ENCODE results near the gene PM20D2.

DNA sequence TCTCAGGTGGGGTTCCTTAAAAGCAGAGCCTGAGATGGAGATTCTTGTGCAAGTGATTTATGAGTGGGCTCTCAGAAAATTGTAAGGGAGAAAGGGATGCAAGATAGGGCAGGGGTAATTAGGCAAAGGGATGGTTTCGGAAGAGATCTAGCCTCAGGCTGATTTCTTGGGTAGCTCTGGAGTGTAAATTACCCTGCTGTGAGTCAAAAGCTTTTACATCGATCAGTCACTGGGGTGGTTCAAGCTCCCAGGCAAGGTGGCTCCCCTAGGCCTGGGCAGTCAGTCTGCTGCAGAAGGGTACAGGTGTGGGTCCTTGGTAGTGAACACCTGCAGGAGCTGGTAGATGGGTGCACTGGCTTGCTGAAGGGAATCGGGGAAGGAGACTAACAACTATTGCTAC is 11.1 kb upstream of the PM20D2 start:
- TF ChIP-seq, protein P1, sequence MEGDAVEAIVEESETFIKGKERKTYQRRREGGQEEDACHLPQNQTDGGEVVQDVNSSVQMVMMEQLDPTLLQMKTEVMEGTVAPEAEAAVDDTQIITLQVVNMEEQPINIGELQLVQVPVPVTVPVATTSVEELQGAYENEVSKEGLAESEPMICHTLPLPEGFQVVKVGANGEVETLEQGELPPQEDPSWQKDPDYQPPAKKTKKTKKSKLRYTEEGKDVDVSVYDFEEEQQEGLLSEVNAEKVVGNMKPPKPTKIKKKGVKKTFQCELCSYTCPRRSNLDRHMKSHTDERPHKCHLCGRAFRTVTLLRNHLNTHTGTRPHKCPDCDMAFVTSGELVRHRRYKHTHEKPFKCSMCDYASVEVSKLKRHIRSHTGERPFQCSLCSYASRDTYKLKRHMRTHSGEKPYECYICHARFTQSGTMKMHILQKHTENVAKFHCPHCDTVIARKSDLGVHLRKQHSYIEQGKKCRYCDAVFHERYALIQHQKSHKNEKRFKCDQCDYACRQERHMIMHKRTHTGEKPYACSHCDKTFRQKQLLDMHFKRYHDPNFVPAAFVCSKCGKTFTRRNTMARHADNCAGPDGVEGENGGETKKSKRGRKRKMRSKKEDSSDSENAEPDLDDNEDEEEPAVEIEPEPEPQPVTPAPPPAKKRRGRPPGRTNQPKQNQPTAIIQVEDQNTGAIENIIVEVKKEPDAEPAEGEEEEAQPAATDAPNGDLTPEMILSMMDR (IDR thresholded peaks at IDR 0.05; ENCODE audit: low read length): no peak
- TF ChIP-seq EZH2 (IDR thresholded peaks at IDR 0.05; ENCODE audit: borderline replicate concordance, low read length): no peak

All from OCI-LY1 (cell line).